Measurements from ENCODE around the gene GPR35.

DNA sequence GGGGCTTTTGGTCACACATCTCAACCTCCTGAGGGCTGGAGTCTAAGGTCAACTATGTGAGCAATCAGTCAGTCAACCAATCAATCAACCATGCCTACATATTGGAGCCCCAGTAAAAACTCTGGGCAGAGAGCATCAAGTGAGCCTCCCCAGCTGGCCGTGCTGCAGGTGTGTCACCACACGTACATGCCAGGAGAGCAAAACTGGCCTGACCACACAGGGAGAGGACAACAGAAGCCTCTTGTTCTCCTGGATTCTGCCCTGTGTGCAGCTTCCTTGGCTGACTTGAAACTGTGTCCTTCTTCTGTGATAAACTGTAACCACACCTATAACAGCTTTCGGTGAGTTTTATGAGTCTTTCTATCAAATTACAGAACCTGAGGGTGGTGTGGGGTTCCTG is 25.9 kb downstream of the GPR35 start:
- no peak for TF ChIP-seq POLR2A (IDR thresholded peaks at IDR 0.05)
- TF ChIP-seq, protein P1, sequence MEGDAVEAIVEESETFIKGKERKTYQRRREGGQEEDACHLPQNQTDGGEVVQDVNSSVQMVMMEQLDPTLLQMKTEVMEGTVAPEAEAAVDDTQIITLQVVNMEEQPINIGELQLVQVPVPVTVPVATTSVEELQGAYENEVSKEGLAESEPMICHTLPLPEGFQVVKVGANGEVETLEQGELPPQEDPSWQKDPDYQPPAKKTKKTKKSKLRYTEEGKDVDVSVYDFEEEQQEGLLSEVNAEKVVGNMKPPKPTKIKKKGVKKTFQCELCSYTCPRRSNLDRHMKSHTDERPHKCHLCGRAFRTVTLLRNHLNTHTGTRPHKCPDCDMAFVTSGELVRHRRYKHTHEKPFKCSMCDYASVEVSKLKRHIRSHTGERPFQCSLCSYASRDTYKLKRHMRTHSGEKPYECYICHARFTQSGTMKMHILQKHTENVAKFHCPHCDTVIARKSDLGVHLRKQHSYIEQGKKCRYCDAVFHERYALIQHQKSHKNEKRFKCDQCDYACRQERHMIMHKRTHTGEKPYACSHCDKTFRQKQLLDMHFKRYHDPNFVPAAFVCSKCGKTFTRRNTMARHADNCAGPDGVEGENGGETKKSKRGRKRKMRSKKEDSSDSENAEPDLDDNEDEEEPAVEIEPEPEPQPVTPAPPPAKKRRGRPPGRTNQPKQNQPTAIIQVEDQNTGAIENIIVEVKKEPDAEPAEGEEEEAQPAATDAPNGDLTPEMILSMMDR (IDR thresholded peaks at IDR 0.05): no peak

All from Peyer's patch (tissue), 4 donors.